HL-60 (cell line): ENCODE data around the gene NMRK1.

Source experiments
- DNase-seq, 2 experiments: peaks; one replicate each; pipeline ENCODE4 v3.0.0-alpha.2; 2010 to 2020; ENCODE audit warnings: low read depth in 1 of 2, low spot score in 1 of 2
- H3K27ac ChIP-seq: fragments of 250-450 bp; sonication (Bioruptor Pico); replicated peaks from 2 replicates; pipeline ENCODE4 v1.5.1; 2020; ENCODE audit warnings: mild to moderate bottlenecking, moderate library complexity
- H3K27me3 ChIP-seq: fragments of 250-450 bp; sonication (Bioruptor Pico); 2 replicates; pipeline ENCODE4 v1.5.1; 2021; ENCODE audit warnings: mild to moderate bottlenecking, moderate library complexity; ENCODE audit not compliant: insufficient read depth, poor library complexity, severe bottlenecking
- H3K4me3 ChIP-seq: replicated peaks from 2 replicates; pipeline ENCODE4 v1.5.1; 2011; ENCODE audit warnings: mild to moderate bottlenecking, control low read depth, low read length; ENCODE audit not compliant: insufficient read depth
- GABPA ChIP-seq: IDR thresholded peaks from 2 replicates; pipeline ENCODE4 v1.6.1; 2012; ENCODE audit warnings: low read depth
- POLR2AphosphoS5 ChIP-seq: IDR thresholded peaks from 2 replicates; pipeline ENCODE4 v1.6.1; 2012; ENCODE audit warnings: low read depth
- SPI1 ChIP-seq: IDR thresholded peaks from 2 replicates; pipeline ENCODE4 v1.6.1; 2012; ENCODE audit warnings: low read depth, mild to moderate bottlenecking, borderline replicate concordance
- TF ChIP-seq, protein P1 (sequence below): IDR thresholded peaks from one replicate; pipeline ENCODE4 v1.5.1; 2011; ENCODE audit warnings: low read length, control low read depth, inconsistent platforms; ENCODE audit not compliant: insufficient read depth
- TF ChIP-seq, protein P2 (sequence below): IDR thresholded peaks from 2 replicates; pipeline ENCODE4 v1.6.1; 2012; ENCODE audit warnings: low read depth; ENCODE audit not compliant: insufficient replicate concordance

NMRK1 gene

DNA sequence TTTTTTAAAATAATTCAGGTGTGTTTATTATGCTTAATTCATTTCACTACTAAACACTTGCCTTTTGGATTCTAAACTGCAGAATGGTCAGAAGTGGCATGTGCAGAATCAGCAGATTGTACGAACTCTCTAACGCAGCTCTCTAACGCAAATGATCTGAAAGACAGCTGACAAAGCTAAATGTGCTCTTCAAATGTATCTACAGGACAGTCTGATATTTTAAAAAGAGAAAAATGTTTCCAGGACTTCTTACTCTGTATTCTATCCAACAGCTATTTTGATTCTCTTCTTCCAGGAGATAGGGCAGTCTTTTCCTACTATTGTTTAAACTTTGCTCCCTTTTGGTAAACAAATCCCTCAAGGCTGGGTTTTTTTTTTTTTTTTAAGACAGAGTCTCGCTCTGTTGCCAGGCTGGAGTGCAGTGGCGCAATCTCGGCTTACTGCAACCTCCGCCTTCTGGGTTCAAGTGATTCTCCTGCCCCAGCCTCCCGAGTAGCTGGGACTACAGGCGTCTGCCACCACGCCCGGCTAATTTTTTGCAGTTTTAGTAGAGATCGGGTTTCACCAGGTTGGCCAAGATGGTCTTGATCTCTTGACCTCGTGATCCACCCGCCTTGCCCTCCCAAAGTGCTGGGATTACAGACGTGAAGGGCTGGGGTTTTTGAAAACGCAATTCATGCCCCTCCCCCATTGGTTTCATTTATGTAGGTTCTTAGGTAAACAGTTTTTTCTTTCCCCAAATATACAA lies 1.2 kb downstream of the NMRK1 start:
- no peak for TF ChIP-seq GABPA
- TF ChIP-seq SPI1, result no peak
- TF ChIP-seq, protein P1, sequence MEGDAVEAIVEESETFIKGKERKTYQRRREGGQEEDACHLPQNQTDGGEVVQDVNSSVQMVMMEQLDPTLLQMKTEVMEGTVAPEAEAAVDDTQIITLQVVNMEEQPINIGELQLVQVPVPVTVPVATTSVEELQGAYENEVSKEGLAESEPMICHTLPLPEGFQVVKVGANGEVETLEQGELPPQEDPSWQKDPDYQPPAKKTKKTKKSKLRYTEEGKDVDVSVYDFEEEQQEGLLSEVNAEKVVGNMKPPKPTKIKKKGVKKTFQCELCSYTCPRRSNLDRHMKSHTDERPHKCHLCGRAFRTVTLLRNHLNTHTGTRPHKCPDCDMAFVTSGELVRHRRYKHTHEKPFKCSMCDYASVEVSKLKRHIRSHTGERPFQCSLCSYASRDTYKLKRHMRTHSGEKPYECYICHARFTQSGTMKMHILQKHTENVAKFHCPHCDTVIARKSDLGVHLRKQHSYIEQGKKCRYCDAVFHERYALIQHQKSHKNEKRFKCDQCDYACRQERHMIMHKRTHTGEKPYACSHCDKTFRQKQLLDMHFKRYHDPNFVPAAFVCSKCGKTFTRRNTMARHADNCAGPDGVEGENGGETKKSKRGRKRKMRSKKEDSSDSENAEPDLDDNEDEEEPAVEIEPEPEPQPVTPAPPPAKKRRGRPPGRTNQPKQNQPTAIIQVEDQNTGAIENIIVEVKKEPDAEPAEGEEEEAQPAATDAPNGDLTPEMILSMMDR, result no peak
- TF ChIP-seq, protein P2, sequence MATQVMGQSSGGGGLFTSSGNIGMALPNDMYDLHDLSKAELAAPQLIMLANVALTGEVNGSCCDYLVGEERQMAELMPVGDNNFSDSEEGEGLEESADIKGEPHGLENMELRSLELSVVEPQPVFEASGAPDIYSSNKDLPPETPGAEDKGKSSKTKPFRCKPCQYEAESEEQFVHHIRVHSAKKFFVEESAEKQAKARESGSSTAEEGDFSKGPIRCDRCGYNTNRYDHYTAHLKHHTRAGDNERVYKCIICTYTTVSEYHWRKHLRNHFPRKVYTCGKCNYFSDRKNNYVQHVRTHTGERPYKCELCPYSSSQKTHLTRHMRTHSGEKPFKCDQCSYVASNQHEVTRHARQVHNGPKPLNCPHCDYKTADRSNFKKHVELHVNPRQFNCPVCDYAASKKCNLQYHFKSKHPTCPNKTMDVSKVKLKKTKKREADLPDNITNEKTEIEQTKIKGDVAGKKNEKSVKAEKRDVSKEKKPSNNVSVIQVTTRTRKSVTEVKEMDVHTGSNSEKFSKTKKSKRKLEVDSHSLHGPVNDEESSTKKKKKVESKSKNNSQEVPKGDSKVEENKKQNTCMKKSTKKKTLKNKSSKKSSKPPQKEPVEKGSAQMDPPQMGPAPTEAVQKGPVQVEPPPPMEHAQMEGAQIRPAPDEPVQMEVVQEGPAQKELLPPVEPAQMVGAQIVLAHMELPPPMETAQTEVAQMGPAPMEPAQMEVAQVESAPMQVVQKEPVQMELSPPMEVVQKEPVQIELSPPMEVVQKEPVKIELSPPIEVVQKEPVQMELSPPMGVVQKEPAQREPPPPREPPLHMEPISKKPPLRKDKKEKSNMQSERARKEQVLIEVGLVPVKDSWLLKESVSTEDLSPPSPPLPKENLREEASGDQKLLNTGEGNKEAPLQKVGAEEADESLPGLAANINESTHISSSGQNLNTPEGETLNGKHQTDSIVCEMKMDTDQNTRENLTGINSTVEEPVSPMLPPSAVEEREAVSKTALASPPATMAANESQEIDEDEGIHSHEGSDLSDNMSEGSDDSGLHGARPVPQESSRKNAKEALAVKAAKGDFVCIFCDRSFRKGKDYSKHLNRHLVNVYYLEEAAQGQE, result no peak
- TF ChIP-seq POLR2AphosphoS5, result no peak
- H3K27me3 ChIP-seq, result no peaks in the 10 kb centered on the region
- H3K27ac ChIP-seq, result peak overlapping the region; percentile 86
- DNase-seq, result peak; percentile 15 to 35
- H3K4me3 ChIP-seq, result peak overlapping the region; percentile 96

DNA sequence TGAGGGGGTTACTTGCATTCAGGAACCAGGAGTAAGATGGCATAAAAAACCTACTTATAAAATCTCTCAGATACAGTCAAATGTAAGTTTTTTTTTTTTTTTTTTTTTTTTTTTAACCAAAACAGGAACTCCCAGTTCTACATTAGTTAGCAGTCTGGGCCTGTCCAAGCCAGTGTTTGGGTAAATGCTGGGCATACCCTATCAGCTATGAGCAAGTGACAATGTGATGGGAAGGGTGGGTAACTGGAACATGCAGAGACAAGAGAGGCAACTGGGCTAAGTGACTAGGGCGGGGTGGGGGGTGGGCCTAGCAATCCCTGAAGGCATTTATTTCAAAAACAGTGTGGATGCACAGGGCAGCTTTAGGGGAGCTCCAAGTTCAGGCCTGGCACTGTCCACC lies 2.3 kb downstream of the NMRK1 start:
- H3K27me3 ChIP-seq, result no peaks in the 10 kb centered on the region
- no peak overlapping the region for H3K4me3 ChIP-seq
- no peak overlapping the region for H3K27ac ChIP-seq
- TF ChIP-seq, protein P1, result no peak
- TF ChIP-seq, protein P2, result no peak
- peak; percentile 57; the same call in 1 of the 2 replicates for TF ChIP-seq SPI1
- peak in 1 of 2 experiments; percentile 39 for DNase-seq

GRCh38 chr9:75084081-75084672 lies 3.8 kb downstream of the NMRK1 start:
- Histone ChIP-seq H3K4me3 (no peak overlapping the region), H3K27ac (no peak overlapping the region), H3K27me3 (no peaks in the 10 kb centered on the region)
- TF ChIP-seq POLR2AphosphoS5, result no peak
- no peak for DNase-seq

- no peak for DNase-seq
- H3K4me3 ChIP-seq, result no peak overlapping the region
- H3K27me3 ChIP-seq, result no peaks in the 10 kb centered on the region
- no peak overlapping the region for H3K27ac ChIP-seq
- TF ChIP-seq SPI1 (no peak), POLR2AphosphoS5 (no peak), GABPA (no peak)
- TF ChIP-seq, protein P1, result no peak
- TF ChIP-seq, protein P2, result no peak
Observed at GRCh38 chr9:75083188-75083970, 4.6 kb downstream of the NMRK1 start.
